ENCODE results near the gene LTBP2.

Gene LTBP2

DNA sequence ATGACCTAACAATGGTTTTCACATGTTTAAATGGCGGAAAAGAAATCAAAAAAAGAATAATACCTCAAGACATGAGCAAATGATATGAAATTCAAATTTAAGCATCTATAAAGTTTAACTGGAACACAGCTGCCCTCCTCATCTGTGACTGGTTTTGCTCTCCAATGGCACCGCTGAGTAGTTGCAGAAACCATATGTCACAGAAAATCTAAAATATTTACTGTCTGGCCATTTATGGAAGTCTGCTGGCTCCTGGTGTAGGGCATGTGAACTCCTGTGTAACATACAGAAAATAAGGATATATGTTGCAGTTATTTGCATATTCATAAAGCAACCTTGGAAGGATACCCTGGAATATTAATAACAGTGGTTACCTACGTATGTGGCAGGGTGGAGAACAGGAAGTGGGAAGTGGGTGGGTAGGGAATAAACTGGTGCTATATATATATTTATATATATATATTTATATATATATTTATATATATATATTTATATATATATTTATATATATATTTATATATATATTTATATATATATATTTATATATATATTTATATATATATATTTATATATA, 48.4 kb downstream of the LTBP2 start:
- no peaks in the 10 kb centered on the region for H4K20me1 ChIP-seq (ENCODE audit: control insufficient read depth, insufficient read depth, low read depth, low read length)
- TF ChIP-seq CTCF (IDR thresholded peaks at IDR 0.05; ENCODE audit: low read depth, low read length, poor library complexity, severe bottlenecking) = no peak
- no peak overlapping the region for H3K27ac ChIP-seq (ENCODE audit: low read depth, low read length)
- peaks cover 4% of the 10 kb centered on the region for H3K27me3 ChIP-seq (ENCODE audit: control insufficient read depth, low read length)
- no peaks in the 10 kb centered on the region for H3K9me2 ChIP-seq (replicated peaks; ENCODE audit: control insufficient read depth, low read length)
- H3K79me2 ChIP-seq (ENCODE audit: control insufficient read depth, low read length) = no peaks in the 10 kb centered on the region
- H3K36me3 ChIP-seq (ENCODE audit: control insufficient read depth, low read length) = no peaks in the 10 kb centered on the region
- no peak overlapping the region for H3K4me3 ChIP-seq (ENCODE audit: low read length)
- H3K4me2 ChIP-seq (ENCODE audit: low read length) = no peak overlapping the region
- H3K9me3 ChIP-seq (ENCODE audit: control insufficient read depth, insufficient read depth, low read length) = no peaks in the 10 kb centered on the region
- H3K4me1 ChIP-seq (ENCODE audit: control insufficient read depth, low read length) = no peaks in the 10 kb centered on the region
- no peaks in the 10 kb centered on the region for H3F3A ChIP-seq (ENCODE audit: control insufficient read depth, insufficient read depth)

GRCh38 chr14:74563233-74563585, 48.8 kb downstream of the LTBP2 start:
- Histone ChIP-seq H3K79me2 (ENCODE audit: control insufficient read depth, low read length) (no peaks in the 10 kb centered on the region), H3K9me2 (replicated peaks; ENCODE audit: control insufficient read depth, low read length) (no peaks in the 10 kb centered on the region), H3K4me3 (ENCODE audit: low read length) (no peak overlapping the region), H3K36me3 (ENCODE audit: control insufficient read depth, low read length) (no peaks in the 10 kb centered on the region), H3K4me1 (ENCODE audit: control insufficient read depth, low read length) (no peaks in the 10 kb centered on the region), H4K20me1 (ENCODE audit: control insufficient read depth, insufficient read depth, low read depth, low read length) (no peaks in the 10 kb centered on the region), H3K9me3 (ENCODE audit: control insufficient read depth, insufficient read depth, low read length) (no peaks in the 10 kb centered on the region), H3K27me3 (ENCODE audit: control insufficient read depth, low read length) (peaks cover 6% of the 10 kb centered on the region), H3K4me2 (ENCODE audit: low read length) (no peak overlapping the region), H3F3A (ENCODE audit: control insufficient read depth, insufficient read depth) (no peaks in the 10 kb centered on the region), H3K27ac (ENCODE audit: low read depth, low read length) (no peak overlapping the region)
- TF ChIP-seq CTCF (IDR thresholded peaks at IDR 0.05; ENCODE audit: low read depth, low read length, poor library complexity, severe bottlenecking) = no peak
- no peak for TF ChIP-seq EZH2phosphoT487 (IDR thresholded peaks at IDR 0.05; ENCODE audit: borderline replicate concordance, low read length)

DNA sequence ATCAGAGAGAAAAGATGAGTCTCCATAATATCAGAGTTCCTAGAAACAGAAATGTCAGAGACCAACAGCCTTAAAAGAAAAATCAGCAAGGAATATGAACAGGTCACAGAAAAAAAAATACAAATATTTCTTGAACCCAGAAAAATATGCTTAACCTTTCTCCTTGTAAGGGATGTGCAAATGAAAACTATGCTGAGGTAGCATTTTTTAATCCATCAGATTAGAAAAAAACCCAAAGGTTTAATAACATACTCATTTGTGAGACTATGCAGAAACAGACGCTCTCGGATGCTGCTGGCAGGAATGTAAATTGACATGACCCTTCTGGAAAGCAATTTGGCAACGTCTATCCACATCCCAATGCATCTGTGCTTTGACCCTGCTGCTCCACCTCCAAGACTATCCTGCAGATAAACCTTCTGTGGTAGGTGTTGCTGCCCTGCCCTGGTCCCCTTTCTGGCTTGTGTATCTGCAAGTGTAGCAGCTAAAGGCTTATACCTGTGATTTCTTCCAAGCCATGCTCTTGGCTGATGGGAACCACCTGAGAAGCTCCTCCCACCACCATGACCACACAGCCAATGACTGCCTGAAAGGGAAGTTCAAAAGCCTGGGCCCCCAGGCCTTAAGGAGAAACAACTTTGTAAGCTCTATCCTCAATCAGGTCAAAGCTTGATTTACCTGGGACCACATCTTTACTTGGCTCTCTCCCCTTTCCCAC, 49.4 kb downstream of the LTBP2 start:
- TF ChIP-seq CTCF (IDR thresholded peaks at IDR 0.05; ENCODE audit: low read depth, low read length, poor library complexity, severe bottlenecking) = no peak
- TF ChIP-seq EZH2phosphoT487 (IDR thresholded peaks at IDR 0.05; ENCODE audit: borderline replicate concordance, low read length) = no peak
- no peaks in the 10 kb centered on the region for H3K4me1 ChIP-seq (ENCODE audit: control insufficient read depth, low read length)
- no peaks in the 10 kb centered on the region for H3K79me2 ChIP-seq (ENCODE audit: control insufficient read depth, low read length)
- no peaks in the 10 kb centered on the region for H3K36me3 ChIP-seq (ENCODE audit: control insufficient read depth, low read length)
- no peak overlapping the region for H3K27ac ChIP-seq (ENCODE audit: low read depth, low read length)
- no peak overlapping the region for H3K4me3 ChIP-seq (ENCODE audit: low read length)
- H3K9me2 ChIP-seq (replicated peaks; ENCODE audit: control insufficient read depth, low read length) = no peaks in the 10 kb centered on the region
- peaks cover 5% of the 10 kb centered on the region for H3K27me3 ChIP-seq (ENCODE audit: control insufficient read depth, low read length)
- no peak overlapping the region for H3K4me2 ChIP-seq (ENCODE audit: low read length)
- H3K9me3 ChIP-seq (ENCODE audit: control insufficient read depth, insufficient read depth, low read length) = no peaks in the 10 kb centered on the region
- H3F3A ChIP-seq (ENCODE audit: control insufficient read depth, insufficient read depth) = no peaks in the 10 kb centered on the region
- no peaks in the 10 kb centered on the region for H4K20me1 ChIP-seq (ENCODE audit: control insufficient read depth, insufficient read depth, low read depth, low read length)

Measured in DOHH2 (cell line).